Measurements from ENCODE around the gene RBM33.

DNA sequence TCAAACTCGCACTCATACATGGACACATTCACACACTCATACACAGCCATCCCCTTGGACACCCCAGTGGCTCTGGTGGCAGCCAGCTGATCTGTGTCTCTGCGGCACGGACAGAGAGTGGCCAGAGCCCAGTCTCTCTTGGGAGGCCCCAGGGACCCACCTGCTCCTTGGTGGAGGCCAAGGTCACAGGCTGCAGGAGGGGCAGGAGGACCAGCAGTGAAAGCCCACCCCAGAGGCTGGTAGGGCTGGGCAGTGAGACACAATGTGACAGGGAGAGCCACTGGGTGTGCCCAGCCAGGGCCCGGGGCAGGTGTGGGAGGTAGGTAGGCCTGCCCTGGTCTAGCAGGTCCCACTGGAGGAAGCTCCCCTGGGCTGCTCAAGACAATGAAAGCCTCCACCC lies 149.3 kb downstream of the RBM33 start:
- TF ChIP-seq EZH2 (IDR thresholded peaks at IDR 0.05; ENCODE audit: insufficient read depth, poor library complexity, severe bottlenecking) (no peak), EZH2phosphoT487 (IDR thresholded peaks at IDR 0.05; ENCODE audit: insufficient read depth, low read depth) (no peak)
